Upper lobe of left lung (tissue), 6 donors: ENCODE measurements around the gene TRPM8. TPM values are rescaled to one million over a fixed set of nuclear protein-coding genes. Genes with fewer than 3 reads are reported as not detected.
A peak's percentile ranks its signal among the peaks of the same experiment; 100 is the strongest.

Experiments
- ATAC-seq, 2 donors: fragments of 200-7000 bp; cut with Tn5 transposase; one replicate each; pipeline ENCODE4 v1.9.1; 2022; ENCODE audit warnings: mild to moderate bottlenecking in 2 of 2, moderate library complexity in 2 of 2; ENCODE audit not compliant: low FRiP score in 2 of 2
- DNase-seq, 2 donors: peaks; one replicate each; pipeline ENCODE4 v3.0.0-alpha.2; 2019 to 2020
- H3K27ac ChIP-seq, 4 donors: fragments of 200-600 bp; sonication (generic); one replicate each; pipeline ENCODE4 v1.5.1; 2016 to 2019
- H3K27me3 ChIP-seq, 4 donors: fragments of 200-600 bp; sonication (generic); one replicate each; pipeline ENCODE4 v1.5.1; 2017 to 2019
- H3K36me3 ChIP-seq, 4 donors: fragments of 200-600 bp; sonication (generic); one replicate each; pipeline ENCODE4 v1.5.1; 2016 to 2019
- H3K4me1 ChIP-seq, 4 donors: fragments of 200-600 bp; sonication (generic); one replicate each; pipeline ENCODE4 v1.5.1; 2018 to 2019
- H3K4me3 ChIP-seq, 4 donors: fragments of 200-600 bp; sonication (generic); one replicate each; pipeline ENCODE4 v1.5.1; 2017 to 2019; ENCODE audit warnings: mild to moderate bottlenecking in 2 of 4, moderate library complexity in 1 of 4
- H3K9me3 ChIP-seq, 4 donors: fragments of 200-600 bp; sonication (generic); one replicate each; pipeline ENCODE4 v1.5.1; 2018 to 2019
- EP300 ChIP-seq, 4 donors: sonication (generic); formaldehyde crosslinking; IDR thresholded peaks; one replicate each; pipeline ENCODE4 v1.5.1; 2017; ENCODE audit warnings: antibody characterized with exemption in 4 of 4, control low read depth in 2 of 4
- POLR2A ChIP-seq, 4 donors: fragments of 450-650 bp; IDR thresholded peaks; one replicate each; pipeline ENCODE4 v1.5.1; 2016 to 2017; ENCODE audit warnings: antibody characterized with exemption in 4 of 4, mild to moderate bottlenecking in 2 of 4
- POLR2AphosphoS5 ChIP-seq, 2 donors: sonication (generic); formaldehyde crosslinking; IDR thresholded peaks; one replicate each; pipeline ENCODE4 v1.5.1; 2017; ENCODE audit warnings: antibody characterized with exemption in 2 of 2
- WGBS, 2 donors: methylation state at CpG; one replicate each; pipeline ENCODE4 v1.1.5; 2017 to 2018; 5-methylcytosine and 5-hydroxymethylcytosine counted together
- total RNA-seq, 6 donors: library from RNA; depleted of rRNA in 4 of 6; stranded (reverse); fragments of >200 nt in 4 of 6; gene quantifications; one replicate each; pipeline versions ENCODE4 v1.1.0 to v1.2.1, GENCODE V29; 2016 to 2021
- TF ChIP-seq, protein P1 (sequence below), 6 experiments: fragments of 450-650 bp in 4 of 6; fragments of 200-600 bp in 2 of 6; sonication (generic) in 2 of 6; IDR thresholded peaks; one replicate each; pipeline ENCODE4 v1.5.1; 2016 to 2019; ENCODE audit warnings: antibody characterized with exemption in 6 of 6
- donor health status: DM: no; HTN: no; CAD: no; lungs with moderate emphysema.
- donor health status: DM: no; HTN: yes; CAD: no; lungs with severe emphysema.

TRPM8 gene
- total RNA-seq, 6 donors from 2014 or later: 0.17 to 0.30 TPM; not detected in 4

DNA sequence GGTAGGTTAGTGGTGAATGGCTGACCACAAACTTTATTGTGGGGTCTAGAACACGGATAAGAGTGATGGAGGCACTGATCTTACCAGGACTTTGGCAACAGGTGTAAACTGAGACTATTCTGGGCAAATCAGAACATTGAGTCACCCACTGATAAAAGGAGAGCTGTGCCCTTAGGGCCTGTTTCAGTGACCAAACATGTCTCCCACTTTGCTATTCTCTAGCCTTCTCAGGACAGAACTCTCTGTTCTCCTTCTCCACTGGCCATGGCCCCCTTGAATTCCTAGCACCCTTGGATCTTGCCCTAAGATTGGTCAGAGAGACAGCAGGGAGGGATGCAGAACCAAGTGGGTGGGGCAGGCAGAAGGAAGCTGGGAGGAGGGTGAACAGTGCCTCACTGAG lies 18.3 kb downstream of the TRPM8 start:
- TF ChIP-seq EP300 (IDR thresholded peaks at IDR 0.05): no peak
- TF ChIP-seq, protein P1, sequence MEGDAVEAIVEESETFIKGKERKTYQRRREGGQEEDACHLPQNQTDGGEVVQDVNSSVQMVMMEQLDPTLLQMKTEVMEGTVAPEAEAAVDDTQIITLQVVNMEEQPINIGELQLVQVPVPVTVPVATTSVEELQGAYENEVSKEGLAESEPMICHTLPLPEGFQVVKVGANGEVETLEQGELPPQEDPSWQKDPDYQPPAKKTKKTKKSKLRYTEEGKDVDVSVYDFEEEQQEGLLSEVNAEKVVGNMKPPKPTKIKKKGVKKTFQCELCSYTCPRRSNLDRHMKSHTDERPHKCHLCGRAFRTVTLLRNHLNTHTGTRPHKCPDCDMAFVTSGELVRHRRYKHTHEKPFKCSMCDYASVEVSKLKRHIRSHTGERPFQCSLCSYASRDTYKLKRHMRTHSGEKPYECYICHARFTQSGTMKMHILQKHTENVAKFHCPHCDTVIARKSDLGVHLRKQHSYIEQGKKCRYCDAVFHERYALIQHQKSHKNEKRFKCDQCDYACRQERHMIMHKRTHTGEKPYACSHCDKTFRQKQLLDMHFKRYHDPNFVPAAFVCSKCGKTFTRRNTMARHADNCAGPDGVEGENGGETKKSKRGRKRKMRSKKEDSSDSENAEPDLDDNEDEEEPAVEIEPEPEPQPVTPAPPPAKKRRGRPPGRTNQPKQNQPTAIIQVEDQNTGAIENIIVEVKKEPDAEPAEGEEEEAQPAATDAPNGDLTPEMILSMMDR (IDR thresholded peaks at IDR 0.05): no peak
- TF ChIP-seq POLR2A (IDR thresholded peaks at IDR 0.05): no peak
- no peak for TF ChIP-seq POLR2AphosphoS5 (IDR thresholded peaks at IDR 0.05)
- Histone ChIP-seq H3K36me3 (no peaks in the 10 kb centered on the region), H3K27ac (no peak overlapping the region), H3K4me1 (no peaks in the 10 kb centered on the region), H3K27me3 (peaks cover 0 to 8% (median 0%) of the 10 kb centered on the region in 4 donors), H3K4me3 (no peak overlapping the region), H3K9me3 (no peaks in the 10 kb centered on the region)
- ATAC-seq: no peak
- WGBS, 2 donors: 63% methylated on average over 1 of the region's 1 CpG; no CpG with 5 or more reads in 1 of the 2 donors
- no peak for DNase-seq

DNA sequence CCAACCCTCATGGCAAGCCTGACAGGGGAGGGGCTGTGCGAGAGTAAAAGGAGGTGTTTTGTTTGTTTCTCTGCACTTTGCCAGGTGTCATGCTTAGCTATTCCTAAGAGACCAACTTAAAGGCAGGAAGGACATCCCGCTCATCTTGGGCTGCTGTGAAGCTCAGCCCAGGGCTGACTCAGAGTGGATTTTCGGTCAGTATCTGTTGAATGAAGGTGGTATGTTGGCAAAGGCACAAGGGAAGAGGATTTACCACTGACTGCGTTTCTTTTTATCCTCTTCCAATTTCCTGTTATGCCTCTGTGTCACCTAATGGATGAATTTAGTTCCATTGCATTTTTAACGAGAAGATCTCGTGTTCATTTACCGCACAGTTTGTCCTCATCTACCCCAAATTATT lies 18.9 kb downstream of the TRPM8 start:
- H3K4me3 ChIP-seq: no peak overlapping the region
- peaks cover 0 to 8% (median 0%) of the 10 kb centered on the region in 4 donors for H3K27me3 ChIP-seq
- WGBS, 2 donors: 72 to 75% methylated on average over 7 of the region's 7 CpGs
- no peak for ATAC-seq
- H3K9me3 ChIP-seq: no peaks in the 10 kb centered on the region
- no peak for DNase-seq
- TF ChIP-seq, protein P1 (IDR thresholded peaks at IDR 0.05): no peak
- TF ChIP-seq EP300 (IDR thresholded peaks at IDR 0.05) (no peak), POLR2AphosphoS5 (IDR thresholded peaks at IDR 0.05) (no peak), POLR2A (IDR thresholded peaks at IDR 0.05) (no peak)
- H3K27ac ChIP-seq: no peak overlapping the region
- no peaks in the 10 kb centered on the region for H3K36me3 ChIP-seq
- no peaks in the 10 kb centered on the region for H3K4me1 ChIP-seq

DNA sequence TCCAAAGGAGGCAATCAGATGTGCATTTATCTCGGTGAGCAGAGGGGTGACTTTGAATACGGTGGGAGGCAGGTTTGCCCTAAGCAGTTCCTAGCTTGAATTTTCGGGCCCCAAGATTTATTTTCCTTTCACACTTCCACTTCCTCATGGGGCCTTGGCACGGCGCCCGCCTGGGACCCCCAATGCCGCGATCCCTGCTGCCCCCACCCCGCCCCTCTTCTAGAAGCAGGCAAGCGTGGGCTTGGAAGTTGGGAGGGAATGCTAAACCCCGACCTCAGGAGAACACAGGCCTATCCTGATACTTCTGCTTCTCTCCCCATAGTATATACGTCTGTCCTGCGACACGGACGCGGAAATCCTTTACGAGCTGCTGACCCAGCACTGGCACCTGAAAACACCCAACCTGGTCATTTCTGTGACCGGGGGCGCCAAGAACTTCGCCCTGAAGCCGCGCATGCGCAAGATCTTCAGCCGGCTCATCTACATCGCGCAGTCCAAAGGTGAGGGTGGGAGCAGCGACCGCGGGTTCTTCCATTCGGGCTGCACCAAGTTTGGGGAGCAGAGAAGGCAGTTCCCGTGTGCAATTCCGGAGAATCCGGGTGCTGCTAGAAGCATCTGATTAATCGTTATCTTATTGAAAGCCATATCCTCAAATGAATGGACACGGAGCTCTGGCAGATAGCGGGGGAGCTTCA lies 21.6 kb downstream of the TRPM8 start:
- Histone ChIP-seq H3K9me3 (no peaks in the 10 kb centered on the region), H3K27ac (no peak overlapping the region), H3K4me1 (no peaks in the 10 kb centered on the region), H3K36me3 (no peaks in the 10 kb centered on the region), H3K4me3 (no peak overlapping the region), H3K27me3 (peaks cover 0 to 8% (median 0%) of the 10 kb centered on the region in 4 donors)
- ATAC-seq (no peak), DNase-seq (peak in 1 of 2 donors; percentile 61)
- TF ChIP-seq POLR2AphosphoS5 (IDR thresholded peaks at IDR 0.05) (no peak), EP300 (IDR thresholded peaks at IDR 0.05) (no peak), POLR2A (IDR thresholded peaks at IDR 0.05) (no peak)
- TF ChIP-seq, protein P1 (IDR thresholded peaks at IDR 0.05): no peak
- WGBS, 2 donors: 19 to 24% methylated on average over 26 to 36 of the region's 36 CpGs

DNA sequence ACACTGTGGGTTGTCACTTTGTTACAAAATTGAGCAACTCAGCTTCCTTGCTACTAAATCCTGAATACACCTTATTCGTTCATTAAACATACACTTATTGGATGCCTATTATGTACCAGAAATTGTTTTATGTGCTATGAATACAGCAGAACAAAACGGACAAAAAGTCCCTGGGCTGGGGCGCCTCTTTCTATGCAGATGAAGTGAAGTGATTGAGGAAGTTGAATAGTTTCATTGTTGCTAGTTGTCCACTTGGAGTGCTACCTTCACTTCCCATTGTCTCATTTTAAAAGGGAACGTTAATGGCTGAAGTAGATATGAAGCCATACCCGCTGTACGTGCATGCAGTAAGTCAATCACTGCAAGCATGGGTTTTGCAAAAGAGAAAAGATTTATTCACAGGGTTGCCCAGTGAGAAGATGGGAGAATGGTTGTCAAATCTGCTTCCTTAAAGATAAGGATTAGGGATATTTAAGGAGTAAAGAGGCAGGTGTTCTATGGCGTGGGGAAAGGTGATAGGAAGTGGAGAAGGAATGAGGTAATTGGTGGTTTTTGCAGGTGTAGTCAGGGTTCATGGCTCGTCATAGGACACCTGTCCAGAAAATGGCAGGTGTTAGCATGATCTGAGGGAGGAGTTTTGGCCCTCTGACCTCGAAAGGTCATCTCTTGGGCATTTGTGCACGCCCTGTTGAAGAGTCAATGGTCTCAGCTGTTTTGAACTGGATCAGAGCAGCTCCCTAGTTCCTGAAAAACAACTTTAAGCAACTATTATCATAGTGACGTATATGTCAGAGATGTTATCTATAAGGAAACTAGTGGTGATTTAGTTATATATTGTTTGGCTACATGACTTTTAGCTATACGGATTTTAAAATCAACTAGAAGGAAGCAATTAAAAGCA lies 23.5 kb downstream of the TRPM8 start:
- Histone ChIP-seq H3K4me3 (no peak overlapping the region), H3K4me1 (no peaks in the 10 kb centered on the region), H3K36me3 (no peaks in the 10 kb centered on the region), H3K27ac (no peak overlapping the region), H3K9me3 (peaks cover 0 to 5% (median 2%) of the 10 kb centered on the region in 4 donors), H3K27me3 (peaks cover 0 to 8% (median 0%) of the 10 kb centered on the region in 4 donors)
- no peak for DNase-seq
- 69 to 71% methylated on average over 12 of the region's 12 CpGs for WGBS, 2 donors
- no peak for ATAC-seq
- no peak for TF ChIP-seq EP300 (IDR thresholded peaks at IDR 0.05)
- TF ChIP-seq POLR2A (IDR thresholded peaks at IDR 0.05): no peak
- TF ChIP-seq, protein P1 (IDR thresholded peaks at IDR 0.05): no peak
- TF ChIP-seq POLR2AphosphoS5 (IDR thresholded peaks at IDR 0.05): no peak
